AML-193 (cell line): ENCODE measurements around the gene HMG20B.
"Not testable (repeated sequence)": the region's sequence is repeated elsewhere in the genome, so short reads cannot be mapped to it uniquely, and the experiment has no call there.

ENCODE experiments used
- DNase-seq, 2 experiments: peaks; one replicate each; lab custom pipeline; 2025; lab: John Stamatoyannopoulos, UW

The HMG20B gene

GRCh38 chr19:3572855-3573161, at the start of gene HMG20B:
TSS of gene HMG20B (plus strand) at chr19:3572944. CDS start at chr19:3573310, 366 bp downstream.
- no peak for DNase-seq

DNA sequence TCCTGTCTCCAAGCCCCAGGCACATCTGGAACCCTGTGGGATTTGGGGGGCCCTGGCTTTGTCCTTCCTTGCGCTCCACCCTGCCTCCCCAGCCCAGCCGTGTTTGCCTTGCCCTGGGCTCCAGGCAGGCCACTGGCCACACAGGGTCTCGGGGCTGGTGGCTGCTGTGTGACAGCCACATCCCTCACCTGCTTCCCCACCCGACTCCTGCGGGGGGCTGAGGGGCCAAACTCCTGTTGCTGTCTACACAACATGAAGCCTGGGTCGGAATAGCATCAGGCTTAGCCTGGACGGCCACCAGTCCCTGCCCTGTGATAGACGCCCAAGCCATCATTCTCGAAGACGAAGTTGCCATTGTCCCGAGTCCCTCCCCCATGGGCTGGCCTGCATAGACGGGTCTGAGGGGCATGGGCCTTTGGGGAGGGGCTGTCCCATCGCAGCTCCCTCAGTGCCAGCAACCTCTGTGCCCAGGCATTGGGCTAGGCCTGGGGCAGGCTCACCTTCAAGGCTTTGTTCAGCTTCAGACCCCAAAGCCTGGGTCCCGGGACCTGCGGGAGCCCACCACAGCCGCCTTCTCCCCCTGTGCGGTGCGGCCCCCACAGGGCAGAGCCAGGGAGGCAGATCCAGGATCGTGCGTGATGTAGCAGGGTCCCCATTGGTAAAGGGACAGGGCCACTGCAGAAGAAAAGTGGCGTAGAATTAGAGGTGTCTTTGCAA, 49.2 kb upstream of the HMG20B start:
- DNase-seq: no peak

DNA sequence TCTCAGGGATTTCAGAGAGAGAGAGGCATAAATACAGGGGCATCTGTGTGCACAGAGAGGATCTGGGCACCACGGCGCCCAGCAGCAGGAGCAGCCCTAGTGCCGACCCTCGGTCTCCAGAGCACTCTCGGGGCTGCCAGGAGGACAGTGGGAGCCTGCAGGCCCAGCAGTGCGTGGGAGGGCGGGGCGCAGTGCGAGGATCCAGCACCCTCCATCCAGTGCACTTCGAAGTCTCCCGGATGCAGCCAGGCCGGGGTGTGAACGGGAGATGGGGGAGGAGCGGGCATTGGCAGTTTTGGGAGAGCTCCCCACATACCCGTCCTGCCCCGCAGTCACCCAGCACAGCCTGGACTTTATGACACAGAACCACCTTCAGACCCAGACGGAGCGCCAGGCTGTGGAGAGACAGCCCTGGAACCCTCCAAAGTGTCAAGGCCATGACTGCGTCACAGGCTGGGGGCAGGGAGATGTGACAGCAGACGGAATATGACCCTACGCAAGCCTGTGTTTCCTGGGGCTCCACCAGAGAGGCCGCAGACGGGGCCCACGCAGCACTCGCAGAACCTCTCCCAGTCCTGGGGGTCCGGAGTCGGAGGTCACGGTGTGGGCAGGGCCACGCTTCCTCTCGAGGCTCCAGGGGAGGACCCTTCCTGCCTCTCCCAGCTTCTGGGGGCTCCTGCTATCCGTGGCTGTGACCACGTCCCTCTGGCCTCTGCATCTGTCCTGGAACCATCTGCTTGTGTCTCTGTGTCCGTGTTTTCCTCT, 48.5 kb upstream of the HMG20B start:
- no peak for DNase-seq

- no peak for DNase-seq
These were observed 47.8 kb upstream of the HMG20B start for GRCh38 chr19:3524904-3525451.

DNA sequence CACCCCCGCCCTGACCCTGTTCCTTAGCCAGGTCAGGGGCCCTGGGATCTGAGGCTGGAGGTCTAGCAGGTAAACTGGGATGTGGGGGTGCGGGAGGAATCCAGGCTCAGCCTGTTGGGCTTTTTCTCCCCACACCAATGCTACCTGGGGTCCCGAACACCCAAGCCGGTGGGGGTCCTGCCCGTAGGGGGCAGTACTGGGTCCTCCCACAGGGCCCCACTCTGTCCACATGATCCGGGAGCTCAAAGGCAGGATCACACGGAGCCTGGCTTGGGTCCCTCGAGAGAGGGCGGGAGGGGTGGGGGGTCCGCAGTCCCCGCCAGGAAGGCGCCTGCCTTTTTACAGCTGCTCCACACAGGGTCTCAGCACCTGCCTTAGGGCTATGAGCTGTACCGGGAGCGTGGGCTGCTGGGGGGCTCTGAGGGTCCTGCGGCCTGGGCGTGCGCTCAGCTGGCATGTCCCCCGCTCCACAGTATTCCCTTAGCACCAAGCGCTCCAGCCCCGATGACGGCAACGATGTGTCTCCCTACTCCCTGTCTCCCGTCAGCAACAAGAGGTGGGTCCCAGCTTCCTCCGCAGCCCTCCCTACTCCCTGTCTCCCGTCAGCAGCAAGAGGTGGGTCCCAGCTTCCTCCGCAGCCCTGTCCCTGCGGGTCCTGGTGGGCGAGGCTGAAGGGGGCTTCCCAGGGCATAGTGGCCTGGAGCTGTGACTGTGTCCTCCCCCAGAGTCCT, 46.1 kb upstream of the HMG20B start:
- DNase-seq: no peak

GRCh38 chr19:3527238-3527910, 45.4 kb upstream of the HMG20B start:
- no peak for DNase-seq

DNA sequence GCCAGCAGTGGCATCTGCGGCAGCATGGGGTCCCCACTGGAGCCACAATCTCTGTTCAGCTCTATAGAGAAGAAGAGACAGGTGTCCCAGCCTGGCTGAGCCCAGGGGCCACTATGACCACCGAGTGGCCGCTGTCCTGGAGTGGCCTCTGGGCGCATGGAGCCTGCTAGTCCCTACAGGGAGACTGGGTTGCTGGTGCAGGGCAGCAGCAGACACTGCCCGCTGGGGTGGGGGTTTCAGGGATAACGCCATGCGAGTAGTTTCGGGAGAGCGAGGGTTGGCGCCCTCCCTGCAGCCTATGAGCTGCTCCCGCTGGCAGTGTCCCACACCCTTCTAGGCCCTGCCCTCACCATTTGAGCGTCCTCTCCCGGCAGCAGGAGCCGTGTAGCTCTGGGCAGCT, 44.7 kb upstream of the HMG20B start:
- DNase-seq: no peak

DNA sequence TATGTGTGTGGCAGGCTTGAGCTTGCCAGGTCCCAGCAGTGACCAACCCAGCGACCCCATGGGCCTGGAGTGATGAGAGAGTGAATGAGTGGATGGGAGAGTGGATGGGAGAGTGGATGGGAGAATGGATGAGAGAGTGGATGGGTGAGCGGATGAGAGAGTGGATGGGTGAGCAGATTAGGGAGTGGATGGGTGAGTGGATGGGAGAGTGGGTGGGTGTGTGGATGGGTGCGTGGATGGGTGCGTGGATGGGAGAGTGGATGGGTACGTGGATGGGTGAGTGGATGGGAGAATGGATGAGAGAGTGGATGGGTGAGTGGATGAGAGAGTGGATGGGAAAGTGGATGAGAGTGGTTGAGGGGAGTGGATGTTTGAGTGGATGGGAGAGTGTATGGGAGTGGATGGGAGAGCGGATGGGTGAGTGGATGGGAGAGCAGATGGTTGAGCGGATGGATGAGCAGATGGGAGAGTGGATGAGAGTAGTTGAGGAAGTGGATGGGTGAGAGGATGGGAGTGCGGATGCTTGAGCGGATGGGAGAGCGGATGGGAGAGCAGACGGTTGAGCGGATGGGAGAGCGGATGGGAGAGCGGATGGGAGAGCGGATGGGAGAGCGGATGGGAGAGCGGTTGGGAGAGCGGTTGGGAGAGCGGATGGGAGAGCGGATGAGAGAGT, 44.1 kb upstream of the HMG20B start:
- no peak for DNase-seq

- DNase-seq: not testable (repeated sequence)
These were observed 43.4 kb upstream of the HMG20B start for GRCh38 chr19:3529299-3529698.

DNA sequence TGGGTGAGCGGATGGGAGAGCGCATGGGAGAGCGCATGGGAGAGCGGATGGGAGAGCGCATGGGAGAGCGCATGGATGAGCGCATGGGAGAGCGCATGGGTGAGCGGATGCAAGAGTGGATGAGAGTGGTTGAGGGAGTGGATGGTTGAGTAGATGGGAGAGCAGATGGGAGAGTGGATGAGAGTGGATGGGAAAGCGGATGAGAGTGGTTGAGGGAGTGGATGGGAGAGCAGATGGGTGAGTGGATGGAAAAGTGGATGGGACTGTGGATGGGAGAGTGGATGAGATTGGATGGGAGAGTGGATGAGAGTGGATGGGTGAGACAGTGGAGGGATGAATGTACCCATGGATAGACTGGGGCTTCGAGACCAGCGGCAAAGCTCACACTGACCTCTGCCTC, 42.4 kb upstream of the HMG20B start:
- DNase-seq: no peak

DNA sequence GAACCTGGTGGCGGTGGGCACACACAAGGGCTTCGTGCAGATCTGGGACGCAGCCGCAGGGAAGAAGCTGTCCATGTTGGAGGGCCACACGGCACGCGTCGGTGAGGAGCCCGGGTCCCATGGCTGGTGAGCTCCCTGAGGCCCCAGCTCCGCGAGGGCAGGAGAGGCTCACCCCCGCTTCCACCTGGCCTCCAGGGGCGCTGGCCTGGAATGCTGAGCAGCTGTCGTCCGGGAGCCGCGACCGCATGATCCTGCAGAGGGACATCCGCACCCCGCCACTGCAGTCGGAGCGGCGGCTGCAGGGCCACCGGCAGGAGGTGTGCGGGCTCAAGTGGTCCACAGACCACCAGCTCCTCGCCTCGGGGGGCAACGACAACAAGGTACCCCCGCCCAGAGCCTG, 41.0 kb upstream of the HMG20B start:
- no peak for DNase-seq

DNA sequence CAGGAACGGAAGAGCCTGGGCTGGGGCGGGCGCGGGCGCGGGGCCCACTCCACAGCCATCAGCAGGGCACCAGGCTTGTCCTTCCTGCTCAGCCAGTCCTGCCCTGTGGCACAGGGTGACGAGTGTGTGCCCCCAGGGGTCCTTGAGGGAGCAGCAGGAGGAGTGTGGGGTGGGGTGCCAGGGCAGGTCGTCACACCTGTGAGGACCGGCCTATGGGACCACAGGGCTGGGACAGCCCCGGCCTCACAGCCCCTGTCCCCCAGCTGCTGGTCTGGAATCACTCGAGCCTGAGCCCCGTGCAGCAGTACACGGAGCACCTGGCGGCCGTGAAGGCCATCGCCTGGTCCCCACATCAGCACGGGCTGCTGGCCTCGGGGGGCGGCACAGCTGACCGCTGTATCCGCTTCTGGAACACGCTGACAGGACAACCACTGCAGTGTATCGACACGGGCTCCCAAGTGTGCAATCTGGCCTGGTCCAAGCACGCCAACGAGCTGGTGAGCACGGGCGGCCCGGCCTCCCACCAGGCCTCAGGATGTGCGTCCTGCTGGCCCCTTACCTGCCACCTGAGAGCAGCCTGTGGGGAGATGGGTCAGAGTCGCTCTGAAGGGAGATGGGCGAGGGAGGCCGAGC, 40.5 kb upstream of the HMG20B start:
- no peak for DNase-seq

DNA sequence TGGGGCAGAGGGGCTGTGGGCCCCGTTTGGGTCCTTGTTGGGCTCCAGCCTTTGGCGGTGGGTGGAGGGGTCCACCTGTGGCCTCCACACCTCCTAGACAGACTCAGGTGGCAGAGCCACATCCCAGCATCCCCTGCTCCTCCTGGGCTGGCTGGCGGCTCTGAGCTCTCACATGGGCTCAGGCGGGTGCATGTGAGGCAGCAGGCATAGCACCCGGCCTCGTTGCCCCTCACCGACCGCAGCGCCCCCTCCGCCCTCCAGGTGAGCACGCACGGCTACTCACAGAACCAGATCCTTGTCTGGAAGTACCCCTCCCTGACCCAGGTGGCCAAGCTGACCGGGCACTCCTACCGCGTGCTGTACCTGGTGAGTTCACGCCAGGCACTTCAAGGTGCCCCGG, 39.7 kb upstream of the HMG20B start:
- DNase-seq: no peak

- DNase-seq: no peak
These were observed 39.1 kb upstream of the HMG20B start for GRCh38 chr19:3533563-3534216.

DNA sequence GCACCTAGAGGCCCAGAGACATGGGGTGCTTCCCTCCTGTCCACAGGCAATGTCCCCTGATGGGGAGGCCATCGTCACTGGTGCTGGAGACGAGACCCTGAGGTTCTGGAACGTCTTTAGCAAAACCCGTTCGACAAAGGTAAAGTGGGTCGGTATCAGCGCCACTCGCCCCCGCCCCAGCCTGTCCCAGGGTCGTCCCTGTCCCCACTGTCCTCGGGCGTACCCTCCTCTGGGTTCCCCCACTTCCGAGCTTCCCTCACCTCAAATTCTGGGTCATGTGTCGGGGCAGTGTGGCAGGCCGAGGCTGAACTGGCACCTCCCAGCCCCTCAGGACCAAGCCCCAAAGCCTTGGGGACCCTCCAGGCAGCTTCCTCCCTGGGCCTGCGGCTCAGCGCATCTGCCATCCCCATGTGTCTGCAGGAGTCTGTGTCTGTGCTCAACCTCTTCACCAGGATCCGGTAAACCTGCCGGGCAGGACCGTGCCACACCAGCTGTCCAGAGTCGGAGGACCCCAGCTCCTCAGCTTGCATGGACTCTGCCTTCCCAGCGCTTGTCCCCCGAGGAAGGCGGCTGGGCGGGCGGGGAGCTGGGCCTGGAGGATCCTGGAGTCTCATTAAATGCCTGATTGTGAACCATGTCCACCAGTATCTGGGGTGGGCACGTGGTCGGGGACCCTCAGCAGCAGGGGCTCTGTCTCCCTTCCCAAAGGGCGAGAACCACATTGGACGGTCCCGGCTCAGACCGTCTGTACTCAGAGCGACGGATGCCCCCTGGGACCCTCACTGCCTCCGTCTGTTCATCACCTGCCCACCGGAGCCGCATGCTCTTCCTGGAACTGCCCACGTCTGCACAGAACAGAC, 38.1 kb upstream of the HMG20B start:
- no peak for DNase-seq

GRCh38 chr19:3535235-3535535, 37.6 kb upstream of the HMG20B start:
- DNase-seq: no peak

DNA sequence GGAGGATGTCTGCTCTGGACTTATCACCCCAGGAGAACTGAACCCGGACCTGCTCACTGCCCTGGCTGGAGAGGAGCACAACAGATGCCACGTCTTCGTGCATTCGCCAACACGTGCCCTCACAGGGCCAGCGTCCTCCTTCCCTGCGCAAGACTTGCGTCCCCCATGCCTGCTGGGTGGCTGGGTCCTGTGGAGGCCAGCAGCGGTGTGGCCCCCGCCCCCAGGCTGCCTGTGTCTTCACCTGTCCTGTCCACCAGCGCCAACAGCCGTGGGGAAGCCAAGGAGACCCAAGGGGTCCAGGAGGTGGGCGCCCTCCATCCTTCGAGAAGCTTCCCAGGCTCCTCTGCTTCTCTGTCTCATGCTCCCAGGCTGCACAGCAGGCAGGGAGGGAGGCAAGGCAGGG, 37.2 kb upstream of the HMG20B start:
- no peak for DNase-seq

DNA sequence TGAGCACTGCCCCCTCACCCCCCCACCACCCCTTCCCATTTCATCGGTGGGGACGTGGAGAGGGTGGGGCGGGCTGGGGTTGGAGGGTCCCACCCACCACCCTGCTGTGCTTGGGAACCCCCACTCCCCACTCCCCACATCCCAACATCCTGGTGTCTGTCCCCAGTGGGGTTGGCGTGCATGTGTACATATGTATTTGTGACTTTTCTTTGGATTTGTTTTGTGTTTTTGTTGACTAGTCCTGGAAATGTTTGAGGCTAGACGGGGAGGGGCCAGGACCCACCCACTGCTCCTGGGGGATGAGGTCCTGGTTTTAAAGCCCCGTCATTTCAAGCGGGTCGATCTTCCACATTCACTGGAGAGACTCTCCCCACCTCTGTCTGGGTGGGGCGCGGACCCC, 36.8 kb upstream of the HMG20B start:
- DNase-seq: no peak

DNA sequence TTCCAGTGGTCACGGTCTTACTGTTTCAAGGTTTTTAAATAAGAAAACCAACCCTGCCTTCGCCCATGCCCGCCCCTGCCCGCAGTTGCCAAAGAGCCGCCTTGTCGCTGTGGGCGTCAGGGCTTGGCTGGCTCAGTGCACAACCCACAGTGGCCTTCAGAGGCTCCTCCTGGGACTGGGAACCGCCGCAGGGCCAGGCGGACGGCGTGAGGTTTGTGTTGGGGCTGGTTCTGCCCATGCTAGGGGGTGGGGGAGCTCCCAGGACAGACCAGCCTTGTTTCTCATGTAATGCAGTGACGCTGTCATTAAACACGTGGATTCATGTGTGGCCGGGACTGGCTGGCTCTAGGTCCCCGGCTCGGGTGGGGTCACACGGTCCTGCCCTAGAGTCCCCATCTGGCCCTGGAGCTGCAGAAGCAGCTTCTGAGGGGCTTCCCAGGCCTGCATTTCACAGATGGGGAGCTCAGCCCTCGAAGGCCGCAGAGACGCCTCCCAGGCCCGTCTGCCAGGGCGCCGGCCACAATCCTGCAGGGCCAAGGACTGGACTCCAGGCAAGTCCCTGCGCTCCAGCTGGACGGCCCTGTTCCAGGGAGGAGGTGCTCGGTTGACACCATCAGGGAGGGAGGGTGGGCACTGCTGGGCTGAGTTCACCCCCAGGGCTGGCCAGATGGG, 36.2 kb upstream of the HMG20B start:
- DNase-seq: no peak

DNA sequence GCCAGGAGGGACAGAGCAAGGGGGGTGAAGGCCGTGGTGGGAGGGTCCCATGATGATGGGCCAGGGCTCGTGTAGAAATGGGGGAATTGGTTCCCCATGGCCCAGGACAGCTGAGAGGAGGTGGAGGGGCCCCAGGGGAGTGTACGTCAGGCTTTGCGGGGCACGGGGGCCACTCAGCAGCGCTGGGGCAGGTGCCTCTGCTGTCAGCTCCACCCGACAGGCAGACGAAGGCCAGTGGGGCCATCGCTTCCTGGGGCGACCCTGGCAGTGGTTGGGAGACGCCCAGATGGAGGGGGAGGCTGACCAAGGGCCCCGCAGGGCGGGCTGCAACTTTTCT, 35.7 kb upstream of the HMG20B start:
- no peak for DNase-seq
